K562 treated with DMSO at 1 percent for 12 hours (cell line): Measurements from ENCODE around the gene PKDCC. TPM values are rescaled to one million over a fixed set of nuclear protein-coding genes. Genes with fewer than 3 reads are reported as not detected.

Experiments
- total RNA-seq: library from RNA; unstranded; fragments of 300-600 nt; gene quantifications from 2 replicates; pipeline ENCODE4 v1.2.3, GENCODE V29; 2022; ENCODE audit not compliant: insufficient read depth

Gene PKDCC, protein sequence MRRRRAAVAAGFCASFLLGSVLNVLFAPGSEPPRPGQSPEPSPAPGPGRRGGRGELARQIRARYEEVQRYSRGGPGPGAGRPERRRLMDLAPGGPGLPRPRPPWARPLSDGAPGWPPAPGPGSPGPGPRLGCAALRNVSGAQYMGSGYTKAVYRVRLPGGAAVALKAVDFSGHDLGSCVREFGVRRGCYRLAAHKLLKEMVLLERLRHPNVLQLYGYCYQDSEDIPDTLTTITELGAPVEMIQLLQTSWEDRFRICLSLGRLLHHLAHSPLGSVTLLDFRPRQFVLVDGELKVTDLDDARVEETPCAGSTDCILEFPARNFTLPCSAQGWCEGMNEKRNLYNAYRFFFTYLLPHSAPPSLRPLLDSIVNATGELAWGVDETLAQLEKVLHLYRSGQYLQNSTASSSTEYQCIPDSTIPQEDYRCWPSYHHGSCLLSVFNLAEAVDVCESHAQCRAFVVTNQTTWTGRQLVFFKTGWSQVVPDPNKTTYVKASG
- 0.44 TPM in 1 of 2 replicates, not detected in the other for total RNA-seq

DNA sequence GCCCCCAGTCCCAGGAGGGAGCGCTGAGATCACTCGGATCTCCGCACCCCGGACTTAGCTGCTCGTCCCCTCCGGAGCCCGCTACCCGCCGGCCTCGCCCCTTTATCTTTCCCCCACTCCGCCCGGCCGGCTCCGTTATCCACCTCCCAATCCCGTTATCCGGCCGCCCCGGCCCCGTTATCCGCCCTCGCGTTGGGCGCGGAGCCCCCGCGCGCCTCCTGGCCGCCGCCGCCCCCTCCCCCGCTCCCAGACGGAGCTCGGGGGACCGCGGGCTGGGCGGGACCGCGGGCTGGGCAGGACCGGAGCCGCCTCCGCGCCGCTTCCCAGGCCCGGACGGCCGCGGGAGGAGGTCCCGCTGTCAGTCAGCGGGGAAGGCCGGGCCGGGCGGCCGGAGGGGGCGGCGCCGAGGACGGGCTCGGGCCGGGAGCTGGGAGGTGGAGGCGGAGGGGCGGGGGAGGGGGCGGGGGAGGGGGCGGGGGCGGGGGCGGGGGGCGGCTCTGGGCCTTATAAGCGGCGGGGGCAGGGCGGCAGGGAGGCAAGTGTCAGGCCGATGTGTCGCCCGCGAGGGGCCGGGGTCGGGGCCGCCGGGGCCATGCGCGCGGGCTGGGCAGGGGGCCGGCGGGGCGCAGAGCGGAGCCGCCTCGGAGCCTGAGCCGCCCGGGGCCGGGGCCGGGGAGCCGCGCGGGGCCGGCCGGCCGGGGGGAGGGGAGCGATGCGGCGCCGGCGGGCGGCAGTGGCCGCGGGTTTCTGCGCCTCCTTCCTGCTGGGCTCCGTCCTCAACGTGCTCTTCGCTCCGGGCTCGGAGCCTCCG, at the start of gene PKDCC:
TSS of gene PKDCC (plus strand) at position 534 of the 811 bp plus-strand sequence. CDS start at position 713, 179 bp downstream.

Other genes starting within 250 kb of the PKDCC start
- gene EML4, start 121.3 kb downstream of the PKDCC start, total RNA-seq: 6.4 and 21.2 TPM in 2 replicates